Heart left ventricle (tissue), 13 donors: ENCODE data around the gene TNFSF4.

ENCODE experiments used
- CTCF ChIP-seq, 12 donors: fragments of 200-600 bp; sonication (generic) in 4 of 12; IDR thresholded peaks; one replicate each; pipeline versions ENCODE4 v1.5.0 to v1.8.0; 2018 to 2022; ENCODE audit warnings: antibody characterized with exemption in 12 of 12, mild to moderate bottlenecking in 5 of 12
- POLR2A ChIP-seq, 2 donors: fragments of 450-650 bp; IDR thresholded peaks; one replicate each; pipeline ENCODE4 v1.6.1; 2017; ENCODE audit warnings: antibody characterized with exemption in 2 of 2, mild to moderate bottlenecking in 2 of 2, moderate library complexity in 2 of 2
- donor health status: ischemic (EF 13 %, LVEDD 7.1; RV severe dilation, severe dysfunction).
- donor health status: DM: no; HTN: yes; CAD: no.
- donor health status: DM: no; HTN: no; CAD: no.
- donor health status: ischemic (EF 25% LVEDD 6.9; RV normal size, moderate dysfunction).
- donor health status: ischemic (EF 25% LVEDD 5.7; RV mildly dilated, moderate dysfunction).
- donor health status: ischemic (EF 35%, LVEDD 5.7; RV mildly dilated, moderate dysfunction).
- donor health status: nonischemic (EF 11% LVEDD 7.7; RV severe dilation, severe dysfunction).
- donor health status: DM: yes; HTN: yes; CAD: no.
- donor health status: PGD.
- donor health status: ischemic (EF 29% LVEDD 5.4; RV normal size, mild dysfunction).
- donor health status: nonischemic (EF 23%, LVEDD 6.1; RV moderate dilation, normal function).

GRCh38 chr1:173148545-173148944, 58.6 kb downstream of the TNFSF4 start:
- TF ChIP-seq CTCF (IDR thresholded peaks at IDR 0.05), result no peak
- TF ChIP-seq POLR2A (IDR thresholded peaks at IDR 0.05), result no peak
